AG04450 (cell line): ENCODE measurements around the gene GRIP1. TPM values are rescaled to one million over a fixed set of nuclear protein-coding genes. Genes with fewer than 3 reads are reported as not detected.

Source experiments
- CTCF ChIA-PET: fragments of 300-600, 350-600 bp; formaldehyde crosslinking; extraction: SDS; loops from one replicate; lab custom pipeline; 2022; ENCODE audit warnings: antibody characterized with exemption, inconsistent platforms; lab: Charles Lee
- POLR2A ChIA-PET: fragments of 350-600 bp; formaldehyde crosslinking; extraction: SDS; loops from one replicate; lab custom pipeline; 2021; ENCODE audit warnings: antibody characterized with exemption, inconsistent platforms; lab: Yijun Ruan, JAX
- DNase-seq: peaks from one replicate; pipeline ENCODE4 v3.0.0-alpha.2; 2011; ENCODE audit warnings: low read depth, low spot score
- H3K27ac ChIP-seq: one replicate; pipeline ENCODE4 v1.5.1; 2012; ENCODE audit warnings: low read depth, low read length, control low read depth
- H3K27me3 ChIP-seq: one replicate; pipeline ENCODE4 v1.6.0; 2012; ENCODE audit warnings: low read length; ENCODE audit not compliant: control insufficient read depth, insufficient read depth
- H3K4me3 ChIP-seq: 2 replicates; pipeline ENCODE4 v1.5.1; 2011; ENCODE audit warnings: mild to moderate bottlenecking, low read depth, low read length, control low read depth
- H3K9me3 ChIP-seq: 2 replicates; pipeline ENCODE4 v1.5.1; 2012; ENCODE audit warnings: low read length; ENCODE audit not compliant: control insufficient read depth, insufficient read depth
- CTCF ChIP-seq: IDR thresholded peaks from 2 replicates; pipeline ENCODE4 v1.5.1; 2011; ENCODE audit warnings: low read depth, low read length, control low read depth, inconsistent platforms
- polyA plus RNA-seq: library from polyadenylated mRNA; depleted of rRNA; stranded (reverse); fragments of >200 nt; gene quantifications from 2 replicates; pipeline ENCODE4 v1.2.3, GENCODE V29; 2011

Gene GRIP1
- polyA plus RNA-seq, 1 experiment: not detected

- DNase-seq: no peak
- H3K27ac ChIP-seq: no peak overlapping the region
- H3K9me3 ChIP-seq: no peaks in the 10 kb centered on the region
- H3K4me3 ChIP-seq: no peak overlapping the region
- H3K27me3 ChIP-seq: no peaks in the 10 kb centered on the region
- CTCF ChIA-PET: no interaction called here
- TF ChIP-seq CTCF: no peak
- POLR2A ChIA-PET: no interaction called here
These were observed 25.1 kb downstream of the GRIP1 start for GRCh38 chr12:66653796-66654195.

DNA sequence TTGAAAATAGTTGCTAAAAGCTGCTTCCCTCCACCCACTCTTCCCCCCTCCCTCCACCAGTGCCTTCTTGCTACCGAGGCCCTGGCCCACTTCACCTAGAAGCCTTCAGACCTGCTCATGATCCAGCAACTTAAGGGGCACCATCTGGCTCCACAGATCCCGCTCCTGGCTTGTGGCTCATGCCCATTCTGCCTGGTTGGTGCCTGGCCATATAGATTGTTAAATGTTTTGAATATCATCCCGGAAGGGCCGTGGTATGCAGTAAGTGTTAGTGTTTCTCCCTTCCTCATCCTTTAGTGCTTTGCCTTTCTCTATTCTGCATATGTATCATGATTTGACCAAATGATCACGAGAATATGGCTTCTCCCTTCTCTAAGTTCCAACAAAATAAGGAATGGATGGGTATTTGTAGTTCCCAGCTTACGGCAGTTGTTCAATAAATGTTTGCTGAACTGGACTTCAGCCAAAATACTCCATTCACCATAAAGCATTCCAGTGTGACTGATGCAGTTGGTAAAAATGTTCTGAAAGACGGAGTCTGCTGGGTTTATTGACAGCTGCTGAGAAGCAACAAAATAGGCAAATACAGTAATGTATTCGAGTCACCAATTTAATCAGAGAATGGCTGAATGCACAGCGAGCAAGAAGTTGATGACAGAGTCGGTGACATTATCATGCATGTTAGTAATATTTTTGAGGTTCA, 30.7 kb downstream of the GRIP1 start:
- Histone ChIP-seq H3K27ac (no peak overlapping the region), H3K4me3 (no peak overlapping the region), H3K9me3 (no peaks in the 10 kb centered on the region), H3K27me3 (no peaks in the 10 kb centered on the region)
- ChIA-PET POLR2A (no interaction called here), CTCF (no interaction called here)
- DNase-seq: no peak
- TF ChIP-seq CTCF: no peak

- peak; percentile 87 for DNase-seq
- CTCF ChIA-PET: no interaction called here
- no peak for TF ChIP-seq CTCF
These were observed 31.7 kb downstream of the GRIP1 start for GRCh38 chr12:66647034-66647691.

GRCh38 chr12:66644151-66644550, 34.7 kb downstream of the GRIP1 start:
- no peak for TF ChIP-seq CTCF
- CTCF ChIA-PET: no interaction called here
- Histone ChIP-seq H3K9me3 (no peaks in the 10 kb centered on the region), H3K27ac (no peak overlapping the region), H3K4me3 (no peak overlapping the region), H3K27me3 (peaks cover 4% of the 10 kb centered on the region)
- DNase-seq: no peak
- POLR2A ChIA-PET: no interaction called here

More at GRCh38 chr12:66647034-66647691, 31.7 kb downstream of the GRIP1 start:
- Histone ChIP-seq H3K27me3 (peaks cover under 1% of the 10 kb centered on the region), H3K4me3 (no peak overlapping the region), H3K9me3 (no peaks in the 10 kb centered on the region), H3K27ac (no peak overlapping the region)
- POLR2A ChIA-PET: no interaction called here
